Mucosa of descending colon (tissue), 3 donors: ENCODE measurements around the gene ALS2. TPM values are rescaled to one million over a fixed set of nuclear protein-coding genes. Genes with fewer than 3 reads are reported as not detected.

Experiments used
- ATAC-seq: fragments of 200-7000 bp; cut with Tn5 transposase; one replicate; pipeline ENCODE4 v1.9.1; 2020; ENCODE audit warnings: mild to moderate bottlenecking, moderate library complexity
- DNase-seq, 3 donors: peaks; one replicate each; pipeline ENCODE4 v3.0.0-alpha.2; 2020
- H3K36me3 ChIP-seq: fragments of 200-600 bp; one replicate; pipeline ENCODE4 v1.8.0; 2021; ENCODE audit warnings: low read depth, mild to moderate bottlenecking
- H3K4me1 ChIP-seq: fragments of 200-600 bp; one replicate; pipeline ENCODE4 v1.8.0; 2021; ENCODE audit warnings: low read depth, mild to moderate bottlenecking
- H3K4me3 ChIP-seq: fragments of 200-600 bp; one replicate; pipeline ENCODE4 v1.8.0; 2021; ENCODE audit warnings: mild to moderate bottlenecking
- H3K9me3 ChIP-seq: fragments of 200-600 bp; one replicate; pipeline ENCODE4 v1.8.0; 2021; ENCODE audit warnings: mild to moderate bottlenecking
- intact Hi-C, 2 donors: fragments of 100-400 bp; cut with DNase I in 1 of 2; cut with micrococcal nuclease in 1 of 2; formaldehyde crosslinking; loops; one replicate each; pipeline versions ENCODE4 v1.11.0 to v1.11.1; 2022; cut with DNase I, micrococcal nuclease
- total RNA-seq, 3 donors: library from RNA; stranded (reverse); fragmentation: NEBNext Ultra II Directional in 2 of 3; extraction: Animal tissue kit (Norgen Biotek cat#: 25700) in 2 of 3; gene quantifications; one replicate each; pipeline versions ENCODE4 v1.2.1 to v1.2.4, GENCODE V29; 2021 to 2023
- TF ChIP-seq, protein P1 (sequence below): fragments of 200-600 bp; IDR thresholded peaks from one replicate; pipeline ENCODE4 v1.8.0; 2022; ENCODE audit warnings: antibody characterized with exemption, mild to moderate bottlenecking
- donor health status: DM: no; HTN: no; CAD: no; lungs with moderate emphysema.
- donor health status: DM: no; HTN: no; CAD: no.
- donor health status: DM: no; HTN: yes; CAD: no.

The ALS2 gene
- total RNA-seq, 3 donors from 2014 or later, result 8.8 to 18.2 (median 13.3) TPM

DNA sequence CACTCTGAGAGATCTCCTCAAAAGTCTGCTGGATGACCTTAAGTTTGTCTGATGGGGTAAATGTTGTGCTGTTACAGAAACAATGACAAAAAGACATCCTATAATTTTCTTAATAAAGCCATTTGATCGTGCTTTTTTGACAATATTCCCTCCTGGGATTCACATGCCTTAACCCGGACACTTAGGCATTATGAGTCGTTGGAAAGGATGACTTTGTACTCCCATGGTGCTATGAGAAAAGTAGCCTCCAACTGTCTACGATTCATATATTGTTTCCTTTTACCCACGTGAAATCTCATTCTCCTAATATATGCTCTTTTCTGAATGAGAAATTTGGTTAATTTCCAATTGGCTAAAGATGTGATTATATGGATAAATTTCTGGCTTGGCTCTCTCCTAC lies 76.2 kb downstream of the ALS2 start:
- TF ChIP-seq, protein P1, sequence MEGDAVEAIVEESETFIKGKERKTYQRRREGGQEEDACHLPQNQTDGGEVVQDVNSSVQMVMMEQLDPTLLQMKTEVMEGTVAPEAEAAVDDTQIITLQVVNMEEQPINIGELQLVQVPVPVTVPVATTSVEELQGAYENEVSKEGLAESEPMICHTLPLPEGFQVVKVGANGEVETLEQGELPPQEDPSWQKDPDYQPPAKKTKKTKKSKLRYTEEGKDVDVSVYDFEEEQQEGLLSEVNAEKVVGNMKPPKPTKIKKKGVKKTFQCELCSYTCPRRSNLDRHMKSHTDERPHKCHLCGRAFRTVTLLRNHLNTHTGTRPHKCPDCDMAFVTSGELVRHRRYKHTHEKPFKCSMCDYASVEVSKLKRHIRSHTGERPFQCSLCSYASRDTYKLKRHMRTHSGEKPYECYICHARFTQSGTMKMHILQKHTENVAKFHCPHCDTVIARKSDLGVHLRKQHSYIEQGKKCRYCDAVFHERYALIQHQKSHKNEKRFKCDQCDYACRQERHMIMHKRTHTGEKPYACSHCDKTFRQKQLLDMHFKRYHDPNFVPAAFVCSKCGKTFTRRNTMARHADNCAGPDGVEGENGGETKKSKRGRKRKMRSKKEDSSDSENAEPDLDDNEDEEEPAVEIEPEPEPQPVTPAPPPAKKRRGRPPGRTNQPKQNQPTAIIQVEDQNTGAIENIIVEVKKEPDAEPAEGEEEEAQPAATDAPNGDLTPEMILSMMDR, result no peak
- DNase-seq, result no peak
- intact Hi-C loops, result no loop called here
- Histone ChIP-seq H3K4me1 (no peaks in the 10 kb centered on the region), H3K36me3 (peaks cover 4% of the 10 kb centered on the region), H3K4me3 (no peak overlapping the region), H3K9me3 (no peaks in the 10 kb centered on the region)
- ATAC-seq, result no peak

DNA sequence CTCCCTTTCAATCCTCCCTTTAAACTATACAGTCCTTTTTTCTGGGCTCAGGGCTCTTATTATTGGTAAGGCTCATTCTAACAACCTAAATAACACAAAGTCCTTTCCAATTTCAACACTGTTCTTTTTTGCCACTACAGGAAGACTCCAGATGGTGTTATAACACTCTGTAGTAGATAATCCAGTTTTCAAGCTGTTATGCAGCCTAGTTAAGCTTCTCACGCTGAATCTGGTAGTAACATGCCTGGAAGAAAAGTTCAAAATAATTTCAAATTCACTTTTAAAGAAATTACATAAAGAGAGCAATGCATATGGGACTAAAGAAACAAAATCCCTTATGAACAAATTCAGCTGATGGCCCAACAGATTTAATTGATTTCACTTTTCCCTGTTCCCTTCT lies 79.1 kb downstream of the ALS2 start:
- DNase-seq, result no peak
- ATAC-seq, result no peak
- Histone ChIP-seq H3K4me3 (no peak overlapping the region), H3K9me3 (no peaks in the 10 kb centered on the region), H3K4me1 (no peaks in the 10 kb centered on the region), H3K36me3 (peaks cover 4% of the 10 kb centered on the region)
- intact Hi-C loops, result no loop called here
- TF ChIP-seq, protein P1, result no peak

DNA sequence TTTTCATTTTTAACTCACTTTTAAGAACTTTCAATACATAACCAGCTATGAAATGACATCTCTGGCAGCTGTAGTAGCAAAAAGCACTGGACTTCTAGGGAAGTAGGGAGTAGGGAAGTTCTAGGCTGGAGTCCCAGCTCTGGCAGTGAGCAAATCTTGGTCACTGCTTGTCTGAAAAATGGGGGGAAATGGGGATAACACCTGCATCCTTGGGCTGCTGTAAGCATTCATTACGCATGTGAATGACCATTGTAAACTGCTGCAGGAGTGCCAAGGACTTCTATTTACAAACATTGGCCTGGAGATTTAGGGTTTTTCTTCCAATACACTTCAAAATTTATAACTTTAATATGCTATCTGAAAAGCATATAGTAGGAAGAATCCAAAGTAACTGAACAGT lies 81.3 kb downstream of the ALS2 start:
- peaks cover 3% of the 10 kb centered on the region for H3K36me3 ChIP-seq
- DNase-seq (no peak), ATAC-seq (no peak)
- no peak overlapping the region for H3K4me3 ChIP-seq
- H3K4me1 ChIP-seq, result no peaks in the 10 kb centered on the region
- no peaks in the 10 kb centered on the region for H3K9me3 ChIP-seq
- TF ChIP-seq, protein P1, result no peak
- intact Hi-C loops, result no loop called here

DNA sequence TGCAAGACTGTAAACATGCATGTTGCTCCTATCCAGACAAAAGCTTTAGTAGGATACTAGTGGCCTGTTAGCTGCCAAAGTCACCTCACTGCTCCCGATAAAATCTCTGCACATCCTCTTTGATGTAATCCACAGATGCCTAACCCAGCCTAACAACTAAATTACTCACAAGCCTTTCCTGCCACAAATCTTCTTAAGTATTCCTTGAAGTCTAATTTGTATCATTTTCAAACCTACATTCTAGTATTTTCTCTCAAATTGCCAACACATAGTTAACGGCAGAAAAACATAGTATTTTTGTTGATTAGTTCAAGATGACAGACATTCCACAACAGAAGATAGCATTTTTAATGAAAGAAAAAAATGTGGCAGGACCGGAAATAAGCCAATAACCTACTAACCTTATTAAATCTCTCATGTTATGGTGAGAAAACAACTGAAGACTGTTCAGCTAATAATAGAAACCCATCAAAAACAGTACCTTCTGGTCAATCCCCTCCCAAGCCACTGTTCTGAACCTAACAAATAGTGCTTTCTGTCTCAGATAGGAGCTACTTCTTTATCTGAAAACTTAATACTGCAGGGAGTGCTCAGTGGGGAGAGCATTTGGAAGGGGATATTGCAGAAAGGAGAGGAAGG lies 82.0 kb downstream of the ALS2 start, which contains the start of gene MPP4:
Gene MPP4 (minus strand): TSS at position 57 of the 639 bp plus-strand sequence. CDS start 4,690 bp downstream, outside the sequence.
- intact Hi-C loops, result no loop called here
- no peak for ATAC-seq
- TF ChIP-seq, protein P1, result no peak

DNA sequence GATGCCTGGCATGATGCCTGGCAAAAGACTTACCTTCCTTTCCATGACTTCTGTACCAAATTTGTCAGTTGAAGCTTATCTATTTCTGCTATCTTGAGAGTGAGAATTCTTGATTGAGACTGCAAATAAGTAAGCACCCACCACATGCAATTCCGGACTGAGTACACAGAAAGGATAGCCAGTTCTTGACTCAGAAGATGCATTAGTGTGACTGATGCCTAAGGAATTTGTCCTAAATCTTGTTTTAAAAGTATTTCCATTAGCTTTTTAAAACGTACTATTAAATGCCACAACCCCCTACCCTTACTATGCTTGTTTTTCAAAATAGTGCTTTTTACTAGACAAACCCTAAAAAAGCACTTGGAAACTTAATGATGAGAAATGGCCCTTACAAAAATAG lies 82.8 kb downstream of the ALS2 start:
- H3K9me3 ChIP-seq, result no peaks in the 10 kb centered on the region
- no peaks in the 10 kb centered on the region for H3K36me3 ChIP-seq
- TF ChIP-seq, protein P1, result no peak
- intact Hi-C loops, result no loop called here
- no peak for ATAC-seq
- DNase-seq, result no peak
- H3K4me3 ChIP-seq, result no peak overlapping the region
- H3K4me1 ChIP-seq, result no peaks in the 10 kb centered on the region

More for the DNA sequence above, 82.0 kb downstream of the ALS2 start, which contains the start of gene MPP4:
- H3K36me3 ChIP-seq, result no peaks in the 10 kb centered on the region
- H3K9me3 ChIP-seq, result no peaks in the 10 kb centered on the region
- no peaks in the 10 kb centered on the region for H3K4me1 ChIP-seq
- no peak for DNase-seq
- H3K4me3 ChIP-seq, result no peak within 1 kb of the TSS
